OCI-M2 (cell line): ENCODE data around the gene OR4C5.
"Not testable (repeated sequence)": the region's sequence is repeated elsewhere in the genome, so short reads cannot be mapped to it uniquely, and the experiment has no call there.

Experiments
- DNase-seq: peaks from one replicate; lab custom pipeline; 2025; ENCODE audit not compliant: unreplicated experiment; lab: John Stamatoyannopoulos, UW

Gene OR4C5

GRCh38 chr11:48366365-48366764 lies at the start of gene OR4C5:
Gene OR4C5, minus strand, starts transcription at chr11:48366465. Its CDS starts 0 bp downstream, at chr11:48366465.
- DNase-seq, result no peak

DNA sequence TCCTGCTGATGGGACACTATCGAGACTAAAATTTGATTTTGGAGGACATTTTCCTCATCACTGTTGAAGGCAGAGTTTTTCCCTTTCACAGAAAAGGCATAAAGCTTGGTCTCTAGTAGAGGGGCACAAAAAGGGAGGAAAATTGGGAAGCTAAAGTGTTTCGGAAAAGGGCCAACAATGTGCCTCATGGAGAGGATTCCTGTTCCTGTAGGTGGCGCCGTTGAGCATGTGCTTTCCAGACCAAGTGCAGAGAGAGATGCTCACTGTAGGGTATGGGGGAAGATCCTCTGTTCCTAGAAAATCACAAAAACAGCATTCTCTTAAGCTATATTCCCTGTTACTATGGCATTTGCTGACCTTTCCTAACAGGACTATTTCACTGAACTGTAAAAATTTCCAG lies 18.4 kb upstream of the OR4C5 start:
- no peak for DNase-seq

GRCh38 chr11:48384151-48384550 lies 17.9 kb upstream of the OR4C5 start:
- not testable (repeated sequence) for DNase-seq

DNA sequence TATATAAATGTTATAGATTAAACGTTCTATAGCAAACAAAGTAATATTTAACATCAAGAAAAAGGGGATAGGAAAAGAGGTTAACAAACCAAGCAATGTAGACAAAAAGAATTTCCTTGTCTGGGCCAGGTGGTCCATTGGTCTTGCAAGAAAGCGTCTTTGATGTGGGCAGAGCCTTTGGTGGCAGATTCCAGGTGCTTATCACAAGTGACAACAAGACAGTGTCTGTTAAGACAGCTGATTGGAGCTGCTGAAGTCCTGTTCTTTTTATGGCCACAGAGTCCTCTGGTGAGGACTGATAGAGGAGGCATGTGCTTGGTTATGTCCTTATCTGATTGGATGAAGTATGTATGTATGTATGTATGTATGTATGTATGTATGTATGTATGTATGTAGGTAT lies 5.0 kb downstream of the OR4C5 start:
- not testable (repeated sequence) for DNase-seq

GRCh38 chr11:48354677-48355076 lies 11.6 kb downstream of the OR4C5 start:
- DNase-seq, result no peak

DNA sequence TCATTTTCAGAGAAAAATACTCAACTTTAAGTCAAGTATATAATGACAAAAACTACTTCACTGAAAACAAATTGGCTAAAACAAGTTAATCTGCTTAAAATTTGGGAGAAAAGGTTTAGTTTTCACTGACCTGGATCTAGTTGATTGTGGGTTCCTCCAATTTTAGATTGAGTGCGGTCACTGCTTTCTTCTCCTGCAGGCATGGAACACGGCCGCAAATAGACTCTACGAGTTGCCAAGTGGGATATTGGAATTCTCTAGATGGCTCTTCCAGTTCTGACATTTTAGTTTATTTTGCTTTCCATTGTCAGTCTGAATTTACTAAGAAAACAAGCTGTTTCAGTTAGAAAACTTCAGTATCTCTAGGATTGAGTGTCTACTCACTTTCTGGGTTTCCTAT lies 12.3 kb downstream of the OR4C5 start:
- DNase-seq, result no peak

- not testable (repeated sequence) for DNase-seq
Observed at GRCh38 chr11:48346286-48346685, 20.0 kb downstream of the OR4C5 start.

DNA sequence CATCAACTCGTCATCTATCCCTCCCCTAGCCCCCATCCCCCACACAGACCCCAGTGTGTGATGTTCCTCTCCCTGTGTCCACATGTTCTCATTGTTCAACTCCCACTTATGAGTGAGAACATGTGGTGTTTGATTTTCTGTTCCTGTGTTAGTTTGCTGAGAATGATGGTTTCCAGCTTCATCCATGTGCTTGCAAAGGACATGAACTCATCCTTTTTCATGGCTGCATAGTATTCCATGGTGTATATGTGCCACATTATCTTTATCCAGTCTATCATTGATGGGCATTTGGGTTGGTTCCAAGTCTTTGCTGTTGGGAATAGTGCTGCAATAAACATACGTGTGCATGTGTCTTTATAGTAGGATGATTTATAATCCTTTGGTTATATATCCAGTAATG lies 23.8 kb downstream of the OR4C5 start:
- DNase-seq, result not testable (repeated sequence)

DNA sequence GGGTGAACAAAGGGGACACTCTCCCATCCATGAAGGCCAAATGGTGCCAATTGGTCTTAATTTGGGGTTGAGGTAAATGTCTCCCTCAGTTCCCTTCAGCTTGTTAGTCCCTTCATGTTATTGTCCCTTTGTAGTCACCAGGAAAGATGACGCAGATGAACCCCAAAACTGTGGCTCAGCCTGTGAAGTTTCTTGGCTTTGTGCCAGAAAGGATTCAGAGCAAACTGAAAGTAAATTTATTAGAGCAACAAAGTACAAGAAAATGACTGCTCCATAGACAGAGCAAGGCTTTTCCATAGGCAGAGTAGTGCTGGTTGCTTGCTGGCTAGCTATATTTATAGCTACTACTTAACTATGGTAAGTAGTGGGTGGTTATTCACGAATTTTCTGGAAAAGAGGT lies 24.8 kb downstream of the OR4C5 start:
- no peak for DNase-seq

DNA sequence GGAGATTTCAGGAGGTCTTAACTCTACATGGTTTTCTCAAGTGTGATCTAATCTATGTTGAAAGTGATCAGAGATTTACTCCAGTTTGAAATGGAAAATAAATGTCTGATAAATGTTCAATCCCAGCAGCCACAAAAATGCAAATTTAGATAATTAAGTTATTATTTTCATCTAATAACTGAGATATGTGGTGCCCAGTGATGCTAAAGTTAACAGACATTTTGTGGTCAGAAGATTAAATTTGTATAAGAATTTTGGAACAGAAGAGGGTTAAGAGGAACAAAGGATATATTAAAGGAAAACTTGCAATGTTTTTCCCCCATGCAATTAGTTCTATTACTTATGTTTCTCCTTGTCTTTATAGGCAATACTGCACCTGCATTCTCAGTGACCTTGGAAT lies 41.6 kb downstream of the OR4C5 start, which contains the start of gene OR4C3:
Gene OR4C3 (plus strand): TSS at position 301 of the 400 bp plus-strand sequence. CDS start 102 bp downstream, outside the sequence.
- DNase-seq, result not testable (repeated sequence)

GRCh38 chr11:48319813-48320212 lies 46.5 kb downstream of the OR4C5 start:
- DNase-seq, result not testable (repeated sequence)
